ENCODE measurements around the gene NKRF. TPM values are rescaled to one million over a fixed set of nuclear protein-coding genes. Genes with fewer than 3 reads are reported as not detected.
A peak's percentile ranks its signal among the peaks of the same experiment; 100 is the strongest.

NKRF gene
- polyA plus RNA-seq, 1 of the 3 experiments (the other 2 are of a cell fraction): 3.2 TPM

DNA sequence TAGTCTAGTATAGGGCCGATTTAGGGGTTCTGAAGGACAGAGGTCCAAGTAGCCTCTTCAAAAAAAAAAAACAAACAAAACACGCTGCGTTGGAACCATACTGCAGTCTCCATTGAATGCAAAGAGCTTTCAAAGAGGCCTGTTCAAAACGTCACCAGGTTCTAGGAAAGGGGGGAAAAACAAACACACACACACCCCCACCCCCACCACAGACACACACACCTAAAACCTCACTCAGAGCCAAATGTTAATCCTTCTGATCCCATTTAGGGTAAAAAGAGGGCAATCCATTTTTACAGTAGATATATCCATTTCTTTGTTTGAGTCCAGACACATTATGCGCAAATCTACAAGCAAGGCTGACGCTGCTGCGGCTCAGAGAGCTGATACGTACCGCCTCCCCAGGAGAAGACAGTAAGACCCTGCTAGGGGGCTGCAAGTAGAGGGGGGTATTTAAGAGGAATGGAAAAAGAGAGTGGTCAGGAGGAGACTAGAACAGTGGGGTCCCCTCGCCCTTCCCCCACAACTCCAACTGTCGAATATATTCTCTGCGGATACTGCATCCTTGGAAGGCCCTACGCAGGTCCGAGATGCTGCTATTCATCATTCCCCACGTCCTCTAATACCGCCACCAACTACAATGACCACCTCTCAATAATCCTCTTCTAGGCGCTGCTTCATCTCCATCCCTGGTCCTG, 1.3 kb downstream of the NKRF start:
- H3K9me2 ChIP-seq: no peaks in the 10 kb centered on the region
- peak overlapping the region; percentile 71; the same call in 1 of the 2 replicates for H3K9ac ChIP-seq
- H3K79me2 ChIP-seq (ENCODE audit: insufficient read depth): peaks cover 51% of the 10 kb centered on the region
- peak overlapping the region; percentile 65 to 70 for H3K4me3 ChIP-seq (ENCODE audit: low read depth in 2 of 2, low read length in 1 of 2)
- no peak for DNase-seq
- ChIA-PET CTCF (interaction anchor here (2.3 kb wide), 1 partner anchor 89 kb away, joined by 10 read pairs; no protein-coding TSS in a partner anchor), POLR2A (no interaction called here)
- H3K9me3 ChIP-seq: no peaks in the 10 kb centered on the region
- H2AFZ ChIP-seq (ENCODE audit: low read depth): no peak overlapping the region
- TF ChIP-seq RCOR1 (IDR thresholded peaks at IDR 0.05; ENCODE audit: low read length) (no peak), GABPA (IDR thresholded peaks at IDR 0.05; ENCODE audit: low read depth) (no peak), YY1 (IDR thresholded peaks at IDR 0.05; ENCODE audit: low read depth) (no peak), ELF1 (IDR thresholded peaks at IDR 0.05) (no peak), TCF12 (IDR thresholded peaks at IDR 0.05) (no peak), TEAD4 (IDR thresholded peaks at IDR 0.05; ENCODE audit: borderline replicate concordance, insufficient read depth) (no peak), SIN3A (IDR thresholded peaks at IDR 0.05; ENCODE audit: borderline replicate concordance, low read depth, low read length) (no peak), NRF1 (IDR thresholded peaks at IDR 0.05; ENCODE audit: low read depth, low read length) (no peak), CTCF (IDR thresholded peaks at IDR 0.05) (no peak), FOXM1 (IDR thresholded peaks at IDR 0.05; ENCODE audit: low read depth) (no peak), USF1 (IDR thresholded peaks at IDR 0.05; ENCODE audit: borderline replicate concordance, low read depth) (no peak), FOSL2 (IDR thresholded peaks at IDR 0.05; ENCODE audit: borderline replicate concordance, low read depth) (no peak), USF2 (IDR thresholded peaks at IDR 0.05; ENCODE audit: borderline replicate concordance, low read depth, low read length) (no peak), RAD21 (IDR thresholded peaks at IDR 0.05; ENCODE audit: low read length) (no peak), RFX5 (IDR thresholded peaks at IDR 0.05; ENCODE audit: low read length) (no peak)
- TF ChIP-seq, protein P1, sequence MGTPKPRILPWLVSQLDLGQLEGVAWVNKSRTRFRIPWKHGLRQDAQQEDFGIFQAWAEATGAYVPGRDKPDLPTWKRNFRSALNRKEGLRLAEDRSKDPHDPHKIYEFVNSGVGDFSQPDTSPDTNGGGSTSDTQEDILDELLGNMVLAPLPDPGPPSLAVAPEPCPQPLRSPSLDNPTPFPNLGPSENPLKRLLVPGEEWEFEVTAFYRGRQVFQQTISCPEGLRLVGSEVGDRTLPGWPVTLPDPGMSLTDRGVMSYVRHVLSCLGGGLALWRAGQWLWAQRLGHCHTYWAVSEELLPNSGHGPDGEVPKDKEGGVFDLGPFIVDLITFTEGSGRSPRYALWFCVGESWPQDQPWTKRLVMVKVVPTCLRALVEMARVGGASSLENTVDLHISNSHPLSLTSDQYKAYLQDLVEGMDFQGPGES (IDR thresholded peaks at IDR 0.05; ENCODE audit: low read depth, low read length): no peak
- no peaks in the 10 kb centered on the region for H3F3A ChIP-seq (replicated peaks; ENCODE audit: insufficient read depth)
- no peaks in the 10 kb centered on the region for H3K36me3 ChIP-seq (replicated peaks in 1 of 2; ENCODE audit: control insufficient read depth in 1 of 2, insufficient read depth in 2 of 2, low read length in 1 of 2)
- no peak overlapping the region for H3K27ac ChIP-seq (ENCODE audit: low read depth in 2 of 2, low read length in 1 of 2)
- H4K20me1 ChIP-seq (ENCODE audit: insufficient read depth): 0 out of 2 replicates have a peak, but pooled peaks cover 6% of the 10 kb centered on the region
- 20% methylated on average over 17 of the region's 17 CpGs for WGBS (ENCODE audit: low lambda C conversion rate)
- H3K27me3 ChIP-seq (ENCODE audit: insufficient read depth): peaks cover 10% of the 10 kb centered on the region; the same call in 1 of the 2 replicates
- H3K4me2 ChIP-seq: peak overlapping the region; percentile 66
- H3K4me1 ChIP-seq (ENCODE audit: control insufficient read depth in 1 of 2, insufficient read depth in 2 of 2, low read depth in 1 of 2, low read length in 1 of 2): no peaks in the 10 kb centered on the region; a peak in 1 of 4 replicates

Data from SK-N-SH (cell line).